SK-N-SH (cell line): Measurements from ENCODE around the gene GNB5.

Experiments used
- CTCF ChIP-seq: fragments of 200-600 bp; sonication (generic); IDR thresholded peaks from 2 replicates; pipeline ENCODE4 v1.6.1; 2017; ENCODE audit warnings: antibody characterized with exemption, mild to moderate bottlenecking, moderate library complexity
- EP300 ChIP-seq, 2 experiments: IDR thresholded peaks; 2 replicates each; pipeline versions ENCODE4 v1.4.0 to v1.6.1; 2012; ENCODE audit warnings: borderline replicate concordance in 1 of 2, low read depth in 1 of 2, low read length in 1 of 2
- IRF3 ChIP-seq: fragments of 150-350 bp; IDR thresholded peaks from 2 replicates; pipeline ENCODE4 v1.6.1; 2016; ENCODE audit warnings: mild to moderate bottlenecking, low read depth, low read length
- MAX ChIP-seq: IDR thresholded peaks from 2 replicates; pipeline ENCODE4 v1.4.0; 2012; ENCODE audit warnings: low read depth
- MXI1 ChIP-seq: IDR thresholded peaks from 2 replicates; pipeline ENCODE4 v1.6.1; 2012; ENCODE audit warnings: mild to moderate bottlenecking, low read depth, low read length, improper control_type of control experiment
- TEAD4 ChIP-seq: IDR thresholded peaks from 2 replicates; pipeline ENCODE4 v1.4.0; 2012; ENCODE audit warnings: mild to moderate bottlenecking, borderline replicate concordance; ENCODE audit not compliant: insufficient read depth

- TF ChIP-seq CTCF = no peak
- TF ChIP-seq EP300 (IDR thresholded peaks at IDR 0.05; ENCODE audit: borderline replicate concordance in 1 of 2, low read depth in 1 of 2, low read length in 1 of 2) = no peak
- no peak for TF ChIP-seq MXI1
- TF ChIP-seq IRF3 = no peak
- TF ChIP-seq MAX = no peak
- TF ChIP-seq TEAD4 = no peak
Measured at GRCh38 chr15:52162876-52163275, 28.3 kb downstream of the GNB5 start.
